Calu3 (cell line): Measurements from ENCODE around the gene TLK2. TPM values are rescaled to one million over a fixed set of nuclear protein-coding genes. Genes with fewer than 3 reads are reported as not detected.

Source experiments
- BruUV-seq: library from RNA; stranded (reverse); fragments of 400-500 nt; replicated peaks from 2 replicates; lab custom pipeline; 2021; lab: Mats Ljungman, UMichigan
- CTCF ChIA-PET: fragments of 300-600 bp; sonication (Branson Sonifier 250); formaldehyde crosslinking; loops from one replicate; lab custom pipeline; 2022; ENCODE audit warnings: antibody characterized with exemption; lab: Charles Lee
- DNase-seq: peaks from one replicate; pipeline ENCODE4 v3.0.0; 2022
- H3K27ac Mint-ChIP-seq: one replicate; pipeline ENCODE4 v1.8.0; 2022; ENCODE audit warnings: mixed read lengths; ENCODE audit not compliant: unreplicated experiment
- H3K27me3 Mint-ChIP-seq: one replicate; pipeline ENCODE4 v1.8.0; 2022; ENCODE audit warnings: mixed read lengths; ENCODE audit not compliant: unreplicated experiment
- H3K36me3 Mint-ChIP-seq: one replicate; pipeline ENCODE4 v1.8.0; 2022; ENCODE audit warnings: mild to moderate bottlenecking, moderate library complexity, mixed read lengths; ENCODE audit not compliant: insufficient read depth, unreplicated experiment
- H3K4me1 Mint-ChIP-seq: one replicate; pipeline ENCODE4 v1.8.0; 2022; ENCODE audit warnings: mild to moderate bottlenecking, low read depth, mixed read lengths; ENCODE audit not compliant: unreplicated experiment
- H3K4me3 Mint-ChIP-seq: one replicate; pipeline ENCODE4 v1.8.0; 2022; ENCODE audit warnings: mild to moderate bottlenecking, low read depth, moderate library complexity, mixed read lengths; ENCODE audit not compliant: unreplicated experiment
- H3K9me3 Mint-ChIP-seq: one replicate; pipeline ENCODE4 v1.8.0; 2022; ENCODE audit warnings: low read depth, mixed read lengths; ENCODE audit not compliant: unreplicated experiment
- intact Hi-C: fragments of 100-400 bp; cut with micrococcal nuclease; formaldehyde crosslinking; loops from one replicate; pipeline ENCODE4 v1.10.0; 2022; ENCODE audit not compliant: unreplicated experiment
- total RNA-seq: library from RNA; stranded (reverse); gene quantifications from 2 replicates; pipeline ENCODE4 v1.2.3, GENCODE V29; 2022
- TF ChIP-seq, protein P1 (sequence below): fragments of 200-600 bp; IDR thresholded peaks from one replicate; pipeline ENCODE4 v1.8.0; 2022; ENCODE audit warnings: antibody characterized with exemption; ENCODE audit not compliant: unreplicated experiment

The TLK2 gene
- total RNA-seq, 1 experiment from 2014 or later: 26.3 TPM

DNA sequence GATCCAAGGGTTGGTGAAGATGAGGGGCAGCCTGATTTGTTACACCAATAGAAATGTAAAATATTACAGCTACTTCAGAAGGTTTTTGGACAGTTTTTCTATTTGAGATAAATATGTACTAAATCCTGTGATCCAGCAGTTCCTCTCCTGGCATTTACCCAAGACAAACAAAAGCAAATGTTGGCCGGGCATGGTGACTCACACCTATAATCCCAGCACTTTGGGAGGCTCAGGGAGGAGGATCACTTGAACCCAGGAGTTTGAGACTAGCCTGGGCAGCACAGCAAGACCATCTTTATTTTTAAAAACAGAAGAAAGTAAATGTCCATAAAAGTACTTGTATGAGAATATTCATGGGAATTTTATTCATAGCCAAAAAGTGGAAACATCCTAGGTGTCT is 84.0 kb downstream of the TLK2 start:
- H3K9me3 Mint-ChIP-seq: no peaks in the 10 kb centered on the region
- no peak overlapping the region for H3K27ac Mint-ChIP-seq
- no peaks in the 10 kb centered on the region for H3K4me1 Mint-ChIP-seq
- no TSS peak for BruUV-seq
- intact Hi-C loops: no loop called here
- no peak overlapping the region for H3K4me3 Mint-ChIP-seq
- peak; percentile 1 for DNase-seq
- peaks cover 17% of the 10 kb centered on the region for H3K36me3 Mint-ChIP-seq
- TF ChIP-seq, protein P1, sequence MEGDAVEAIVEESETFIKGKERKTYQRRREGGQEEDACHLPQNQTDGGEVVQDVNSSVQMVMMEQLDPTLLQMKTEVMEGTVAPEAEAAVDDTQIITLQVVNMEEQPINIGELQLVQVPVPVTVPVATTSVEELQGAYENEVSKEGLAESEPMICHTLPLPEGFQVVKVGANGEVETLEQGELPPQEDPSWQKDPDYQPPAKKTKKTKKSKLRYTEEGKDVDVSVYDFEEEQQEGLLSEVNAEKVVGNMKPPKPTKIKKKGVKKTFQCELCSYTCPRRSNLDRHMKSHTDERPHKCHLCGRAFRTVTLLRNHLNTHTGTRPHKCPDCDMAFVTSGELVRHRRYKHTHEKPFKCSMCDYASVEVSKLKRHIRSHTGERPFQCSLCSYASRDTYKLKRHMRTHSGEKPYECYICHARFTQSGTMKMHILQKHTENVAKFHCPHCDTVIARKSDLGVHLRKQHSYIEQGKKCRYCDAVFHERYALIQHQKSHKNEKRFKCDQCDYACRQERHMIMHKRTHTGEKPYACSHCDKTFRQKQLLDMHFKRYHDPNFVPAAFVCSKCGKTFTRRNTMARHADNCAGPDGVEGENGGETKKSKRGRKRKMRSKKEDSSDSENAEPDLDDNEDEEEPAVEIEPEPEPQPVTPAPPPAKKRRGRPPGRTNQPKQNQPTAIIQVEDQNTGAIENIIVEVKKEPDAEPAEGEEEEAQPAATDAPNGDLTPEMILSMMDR: no peak
- no peaks in the 10 kb centered on the region for H3K27me3 Mint-ChIP-seq
- CTCF ChIA-PET: no interaction called here

DNA sequence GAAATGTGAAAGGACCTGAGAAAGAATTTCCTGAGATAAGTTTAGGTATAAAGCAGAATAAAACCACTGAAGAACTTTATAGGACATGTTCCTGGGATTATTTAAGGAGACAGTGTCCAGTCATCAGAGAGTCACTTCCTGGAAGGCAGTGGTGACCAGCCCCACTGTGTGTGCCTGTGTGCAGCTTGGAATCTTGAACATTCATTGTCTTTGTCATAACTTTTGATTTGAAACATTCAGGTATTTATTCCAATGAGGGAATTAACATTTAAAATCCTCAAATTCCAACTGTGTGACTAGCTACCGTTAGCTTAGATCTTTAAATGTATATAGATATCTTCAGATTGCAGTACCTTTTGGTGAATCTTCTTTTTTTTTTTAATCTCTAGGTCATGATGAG is 87.2 kb downstream of the TLK2 start:
- CTCF ChIA-PET: interaction anchor here (0.6 kb wide), 3 partner anchors 16 to 850 kb away, joined by 3 to 4 read pairs (median 4); no protein-coding TSS in a partner anchor
- Mint-ChIP-seq H3K4me1 (no peaks in the 10 kb centered on the region), H3K36me3 (peaks cover 17% of the 10 kb centered on the region), H3K27ac (no peak overlapping the region), H3K4me3 (no peak overlapping the region), H3K27me3 (no peaks in the 10 kb centered on the region), H3K9me3 (no peaks in the 10 kb centered on the region)
- DNase-seq: no peak
- BruUV-seq: no TSS peak
- intact Hi-C loops: no loop called here
- TF ChIP-seq, protein P1: no peak

DNA sequence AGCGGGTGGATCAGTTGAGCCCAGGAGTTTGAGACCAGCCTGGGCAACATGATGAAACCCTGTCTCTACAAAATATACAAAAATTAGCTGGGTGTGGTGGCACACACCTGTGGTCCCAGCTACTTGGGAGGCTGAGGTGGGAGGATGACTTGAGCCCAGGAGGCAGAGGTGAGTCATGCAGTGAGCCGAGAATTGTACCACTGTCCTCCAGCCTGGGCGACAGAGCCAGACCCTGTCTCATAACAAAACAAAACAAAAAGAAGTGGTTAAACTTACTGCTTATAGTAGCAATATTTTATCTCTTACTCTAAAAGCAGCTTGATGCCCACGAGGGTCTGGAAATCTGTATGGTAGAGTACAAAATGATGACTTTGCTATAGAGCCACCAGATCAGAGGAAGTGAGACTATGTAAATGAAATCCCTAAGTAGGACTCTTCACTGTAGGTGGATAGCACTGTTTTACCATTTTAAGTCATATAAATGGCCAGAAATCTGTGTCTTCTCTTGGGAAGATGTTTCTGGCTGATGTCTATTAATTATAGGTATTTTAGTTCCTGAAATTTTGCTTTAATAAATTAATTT is 88.5 kb downstream of the TLK2 start:
- CTCF ChIA-PET: no interaction called here
- intact Hi-C loops: no loop called here
- DNase-seq: no peak
- peaks cover 17% of the 10 kb centered on the region for H3K36me3 Mint-ChIP-seq
- H3K27ac Mint-ChIP-seq: no peak overlapping the region
- TF ChIP-seq, protein P1: no peak
- no peak overlapping the region for H3K4me3 Mint-ChIP-seq
- H3K9me3 Mint-ChIP-seq: no peaks in the 10 kb centered on the region
- no peaks in the 10 kb centered on the region for H3K4me1 Mint-ChIP-seq
- BruUV-seq: no TSS peak
- no peaks in the 10 kb centered on the region for H3K27me3 Mint-ChIP-seq

DNA sequence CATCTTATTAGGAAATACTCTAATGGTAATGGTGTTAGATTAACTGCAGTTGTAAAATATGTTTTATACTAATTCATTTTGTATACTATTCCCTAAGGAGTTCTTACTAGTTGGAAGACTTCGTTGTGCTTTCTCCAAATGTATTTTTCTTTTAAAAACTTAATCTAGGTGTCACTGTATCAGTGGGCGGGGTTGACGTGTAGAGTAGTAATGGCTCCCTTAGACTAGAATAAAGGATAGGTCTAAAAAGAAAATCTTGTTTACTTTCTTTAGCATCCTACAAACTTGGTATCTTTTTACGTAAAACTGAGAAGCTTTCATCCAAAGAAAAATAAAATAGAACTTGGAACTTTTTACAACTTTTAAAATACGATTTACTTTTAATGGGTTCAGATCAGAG is 93.9 kb downstream of the TLK2 start:
- H3K27ac Mint-ChIP-seq: no peak overlapping the region
- intact Hi-C loops: no loop called here
- TF ChIP-seq, protein P1: no peak
- BruUV-seq: no TSS peak
- no peaks in the 10 kb centered on the region for H3K4me1 Mint-ChIP-seq
- no peak overlapping the region for H3K4me3 Mint-ChIP-seq
- no peaks in the 10 kb centered on the region for H3K27me3 Mint-ChIP-seq
- peaks cover 5% of the 10 kb centered on the region for H3K36me3 Mint-ChIP-seq
- no peak for DNase-seq
- CTCF ChIA-PET: no interaction called here
- H3K9me3 Mint-ChIP-seq: no peaks in the 10 kb centered on the region
